Measurements from ENCODE around the gene KCNC4. TPM values are rescaled to one million over a fixed set of nuclear protein-coding genes. Genes with fewer than 3 reads are reported as not detected.

Gene KCNC4
- total RNA-seq, 4 donors from 2014 or later = 3.8 to 12.5 (median 4.6) TPM

DNA sequence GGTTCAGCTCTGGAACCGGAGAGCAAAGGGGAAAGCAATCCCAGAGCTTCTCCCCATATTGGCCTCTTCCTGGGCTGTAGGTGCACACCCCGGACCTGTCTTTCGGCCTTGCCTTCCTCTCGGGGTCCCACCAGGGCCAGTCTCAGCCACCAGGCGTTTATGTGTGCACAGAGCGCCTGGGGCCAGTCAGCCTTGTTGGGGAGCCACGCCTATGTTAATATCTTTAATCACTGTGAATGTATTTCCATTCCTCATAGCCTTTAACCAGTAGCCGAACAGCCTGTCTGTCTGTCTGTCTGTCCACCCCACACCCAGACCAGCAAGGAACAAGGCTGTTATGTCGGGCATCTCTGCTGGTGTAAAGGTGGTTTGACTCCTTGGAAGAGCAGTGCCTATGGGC is 18.8 kb downstream of the KCNC4 start:
- WGBS, 2 donors = 88 to 95% methylated on average over 7 to 9 of the region's 9 CpGs
- Histone ChIP-seq H3K9me3 (no peaks in the 10 kb centered on the region), H3K36me3 (no peaks in the 10 kb centered on the region), H3K4me3 (replicated peaks in 1 of 3) (no peak overlapping the region), H3K27ac (no peak overlapping the region), H3K4me1 (no peaks in the 10 kb centered on the region), H3K27me3 (no peaks in the 10 kb centered on the region)
- DNase-seq = no peak
- intact Hi-C loops (cut with DNase I) = no loop called here
- TF ChIP-seq, protein P1, sequence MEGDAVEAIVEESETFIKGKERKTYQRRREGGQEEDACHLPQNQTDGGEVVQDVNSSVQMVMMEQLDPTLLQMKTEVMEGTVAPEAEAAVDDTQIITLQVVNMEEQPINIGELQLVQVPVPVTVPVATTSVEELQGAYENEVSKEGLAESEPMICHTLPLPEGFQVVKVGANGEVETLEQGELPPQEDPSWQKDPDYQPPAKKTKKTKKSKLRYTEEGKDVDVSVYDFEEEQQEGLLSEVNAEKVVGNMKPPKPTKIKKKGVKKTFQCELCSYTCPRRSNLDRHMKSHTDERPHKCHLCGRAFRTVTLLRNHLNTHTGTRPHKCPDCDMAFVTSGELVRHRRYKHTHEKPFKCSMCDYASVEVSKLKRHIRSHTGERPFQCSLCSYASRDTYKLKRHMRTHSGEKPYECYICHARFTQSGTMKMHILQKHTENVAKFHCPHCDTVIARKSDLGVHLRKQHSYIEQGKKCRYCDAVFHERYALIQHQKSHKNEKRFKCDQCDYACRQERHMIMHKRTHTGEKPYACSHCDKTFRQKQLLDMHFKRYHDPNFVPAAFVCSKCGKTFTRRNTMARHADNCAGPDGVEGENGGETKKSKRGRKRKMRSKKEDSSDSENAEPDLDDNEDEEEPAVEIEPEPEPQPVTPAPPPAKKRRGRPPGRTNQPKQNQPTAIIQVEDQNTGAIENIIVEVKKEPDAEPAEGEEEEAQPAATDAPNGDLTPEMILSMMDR (IDR thresholded peaks at IDR 0.05) = no peak
- TF ChIP-seq POLR2A (IDR thresholded peaks at IDR 0.05) = no peak

GRCh38 chr1:110229348-110230001 is 19.4 kb downstream of the KCNC4 start:
- DNase-seq = no peak
- Histone ChIP-seq H3K9me3 (no peaks in the 10 kb centered on the region), H3K27ac (no peak overlapping the region), H3K4me3 (replicated peaks in 1 of 3) (no peak overlapping the region), H3K36me3 (no peaks in the 10 kb centered on the region), H3K27me3 (no peaks in the 10 kb centered on the region), H3K4me1 (no peaks in the 10 kb centered on the region)
- WGBS, 2 donors = 80 to 93% methylated on average over 20 of the region's 21 CpGs
- TF ChIP-seq, protein P1 (IDR thresholded peaks at IDR 0.05) = no peak
- no peak for TF ChIP-seq POLR2A (IDR thresholded peaks at IDR 0.05)
- intact Hi-C loops (cut with DNase I) = no loop called here

GRCh38 chr1:110230381-110231199 is 20.5 kb downstream of the KCNC4 start:
- TF ChIP-seq, protein P1 (IDR thresholded peaks at IDR 0.05) = no peak
- no peak for TF ChIP-seq POLR2A (IDR thresholded peaks at IDR 0.05)
- H3K27ac ChIP-seq = no peak overlapping the region
- H3K27me3 ChIP-seq = no peaks in the 10 kb centered on the region
- no peak for DNase-seq
- no peak overlapping the region for H3K4me3 ChIP-seq (replicated peaks in 1 of 3)
- no peaks in the 10 kb centered on the region for H3K4me1 ChIP-seq
- no peaks in the 10 kb centered on the region for H3K9me3 ChIP-seq
- intact Hi-C loops (cut with DNase I) = no loop called here
- H3K36me3 ChIP-seq = no peaks in the 10 kb centered on the region
- 83 to 90% methylated on average over 10 to 11 of the region's 11 CpGs for WGBS, 2 donors

GRCh38 chr1:110233861-110234260 is 23.7 kb downstream of the KCNC4 start:
- 67 to 73% methylated on average over 2 of the region's 2 CpGs for WGBS, 2 donors
- Histone ChIP-seq H3K36me3 (no peaks in the 10 kb centered on the region), H3K4me3 (replicated peaks in 1 of 3) (no peak overlapping the region), H3K4me1 (no peaks in the 10 kb centered on the region), H3K9me3 (no peaks in the 10 kb centered on the region), H3K27me3 (no peaks in the 10 kb centered on the region), H3K27ac (no peak overlapping the region)
- TF ChIP-seq, protein P1 (IDR thresholded peaks at IDR 0.05) = no peak
- no peak for TF ChIP-seq POLR2A (IDR thresholded peaks at IDR 0.05)
- no peak for DNase-seq
- intact Hi-C loops (cut with DNase I) = no loop called here

DNA sequence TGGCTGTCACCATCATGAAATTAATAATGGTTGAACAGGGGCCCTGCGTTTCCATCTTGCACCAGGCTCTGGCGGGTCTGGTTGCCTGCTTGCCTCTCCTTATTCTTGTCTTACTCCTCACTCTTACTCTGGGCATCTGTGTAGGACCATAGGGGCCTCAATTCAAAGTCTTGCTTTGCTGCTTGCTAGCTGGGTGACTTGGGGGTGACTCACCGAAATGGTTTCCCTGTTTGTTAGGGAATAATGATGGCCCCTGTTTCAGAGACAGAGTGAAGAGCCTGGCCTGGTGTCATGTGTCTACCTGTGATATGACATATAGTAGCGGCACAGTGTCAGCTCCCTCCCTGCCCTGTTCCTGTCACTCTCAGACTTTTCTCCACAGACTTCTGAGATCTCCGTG is 24.6 kb downstream of the KCNC4 start:
- DNase-seq = no peak
- intact Hi-C loops (cut with DNase I) = no loop called here
- Histone ChIP-seq H3K4me1 (no peaks in the 10 kb centered on the region), H3K27me3 (no peaks in the 10 kb centered on the region), H3K36me3 (no peaks in the 10 kb centered on the region), H3K9me3 (no peaks in the 10 kb centered on the region), H3K4me3 (replicated peaks in 1 of 3) (no peak overlapping the region), H3K27ac (no peak overlapping the region)
- WGBS, 2 donors = 90 to 91% methylated on average over 5 of the region's 5 CpGs
- no peak for TF ChIP-seq POLR2A (IDR thresholded peaks at IDR 0.05)
- TF ChIP-seq, protein P1 (IDR thresholded peaks at IDR 0.05) = no peak

Data from thyroid gland (tissue), 4 donors.